SH-SY5Y (cell line): ENCODE measurements around the gene TRIO.

ENCODE experiments used
- GATA2 ChIP-seq: IDR thresholded peaks from 2 replicates; pipeline ENCODE4 v1.6.1; 2011; ENCODE audit warnings: mild to moderate bottlenecking, low read depth, low read length
- GATA3 ChIP-seq: IDR thresholded peaks from 2 replicates; pipeline ENCODE4 v1.6.1; 2011; ENCODE audit warnings: low read depth, mild to moderate bottlenecking, low read length, moderate library complexity

GRCh38 chr5:14341571-14342230 is 198.6 kb downstream of the TRIO start:
- TF ChIP-seq GATA3 (no peak), GATA2 (no peak)
